HG02885 (cell line): ENCODE results near the gene PICALM.
"Not testable (repeated sequence)": the region's sequence is repeated elsewhere in the genome, so short reads cannot be mapped to it uniquely, and the experiment has no call there.

Experiments
- ATAC-seq: cut with Tn5 transposase; IDR thresholded peaks from one replicate; pipeline ENCODE4 v1.9.1; 2021; ENCODE audit warnings: mild to moderate bottlenecking; ENCODE audit not compliant: unreplicated experiment, poor library complexity

The PICALM gene

DNA sequence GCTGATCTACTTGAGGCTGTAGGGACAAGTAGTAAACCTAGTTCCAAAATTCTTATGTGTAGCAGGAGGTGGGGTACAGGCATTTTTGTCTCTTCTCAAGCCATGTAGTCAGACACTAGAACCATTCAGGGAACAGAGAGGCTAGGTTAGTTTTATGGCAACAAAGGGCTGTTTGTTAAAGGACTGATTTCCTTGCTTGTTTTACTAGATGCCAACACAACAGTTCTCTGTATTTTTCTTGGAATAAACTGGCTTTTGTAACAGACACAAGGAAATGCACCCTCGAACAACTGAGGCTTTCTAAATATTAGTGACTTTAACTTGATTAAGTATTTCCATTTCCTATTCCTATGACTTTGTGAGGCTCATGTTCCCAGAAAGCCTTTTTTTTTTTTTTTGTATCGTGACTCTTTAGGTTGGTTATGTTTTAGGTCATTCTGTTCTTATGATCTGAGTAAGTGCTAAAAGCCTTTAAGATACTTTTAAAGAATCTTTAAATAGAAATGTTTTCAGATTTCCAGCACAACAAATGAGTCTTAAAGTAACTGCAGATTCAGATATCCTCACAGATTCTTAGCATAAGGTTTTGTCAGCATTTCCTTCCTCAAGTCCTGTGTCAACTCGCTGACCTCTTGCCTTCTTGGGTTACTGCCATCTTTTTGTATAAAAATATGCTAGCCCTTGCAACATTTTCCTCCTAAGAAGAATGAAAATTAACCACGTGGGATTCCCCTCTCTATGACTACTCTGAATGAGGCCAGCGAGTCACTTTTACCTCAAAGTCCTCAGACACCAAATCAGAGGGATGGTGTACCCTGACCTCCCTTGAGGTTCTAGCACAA lies 121.2 kb downstream of the PICALM start:
- ATAC-seq: peak; percentile 53

- ATAC-seq: no peak
Measured at GRCh38 chr11:85946221-85946620, 122.7 kb downstream of the PICALM start.

DNA sequence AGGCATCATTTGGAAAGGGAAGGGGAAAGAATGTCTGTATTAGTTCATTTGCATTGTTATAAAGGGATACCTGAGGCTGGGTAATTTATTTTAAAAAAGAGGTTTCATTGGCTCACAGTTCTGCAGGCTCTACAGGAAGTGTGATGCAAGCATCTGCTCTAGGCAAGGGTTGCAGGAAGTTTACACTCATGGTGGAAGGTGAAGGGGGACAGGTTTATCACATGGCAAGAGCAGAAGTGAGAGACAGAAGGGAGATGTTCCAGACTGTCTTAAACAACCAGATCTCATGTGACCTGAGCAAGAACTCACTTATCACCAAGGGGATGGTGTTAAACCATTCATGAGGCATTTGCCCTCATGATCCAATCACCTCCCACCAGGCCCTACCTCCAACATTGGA lies 123.1 kb downstream of the PICALM start:
- no peak for ATAC-seq

DNA sequence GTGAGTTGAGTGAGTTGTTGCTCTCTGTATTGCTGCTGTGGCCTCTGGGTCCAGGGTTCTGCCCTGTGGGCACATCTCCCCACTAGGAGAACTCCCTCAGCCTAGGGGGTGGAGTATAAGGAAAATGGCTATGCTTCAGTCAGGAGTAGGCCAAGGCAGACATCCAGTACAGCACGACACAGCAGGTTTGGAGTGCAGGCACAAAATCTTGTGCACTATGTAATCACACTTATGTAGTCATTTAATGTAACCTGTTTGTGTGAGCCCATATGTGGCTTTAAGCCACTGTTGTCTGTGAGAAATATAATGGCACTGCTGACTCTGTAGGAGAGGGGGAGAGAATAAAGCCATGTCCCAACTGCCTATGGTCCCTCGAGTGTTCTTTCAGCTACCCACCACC lies 123.6 kb downstream of the PICALM start:
- no peak for ATAC-seq

GRCh38 chr11:85941380-85941973 lies 127.4 kb downstream of the PICALM start:
- peak; percentile 68 for ATAC-seq

- ATAC-seq: no peak
Measured at GRCh38 chr11:85939099-85940015, 129.5 kb downstream of the PICALM start.

DNA sequence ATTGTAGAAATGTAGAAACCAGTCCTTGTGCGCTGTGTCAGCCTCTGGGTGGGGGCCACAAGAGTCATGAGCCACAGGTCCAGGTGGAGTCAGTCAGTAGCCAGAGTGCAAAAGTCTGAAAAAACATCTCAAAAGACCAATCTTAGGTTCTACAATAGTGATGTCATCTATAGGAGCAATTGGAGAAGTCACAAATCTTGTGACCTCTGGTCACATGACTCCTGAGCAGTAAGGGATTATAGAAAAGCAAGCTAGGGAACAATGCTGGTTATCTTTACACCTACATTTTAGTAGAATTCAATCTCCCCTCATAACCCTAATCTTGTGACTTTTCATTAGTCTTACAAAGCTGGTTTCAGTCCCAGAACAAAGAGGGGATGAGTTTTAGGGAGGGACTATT lies 131.0 kb downstream of the PICALM start:
- no peak for ATAC-seq

DNA sequence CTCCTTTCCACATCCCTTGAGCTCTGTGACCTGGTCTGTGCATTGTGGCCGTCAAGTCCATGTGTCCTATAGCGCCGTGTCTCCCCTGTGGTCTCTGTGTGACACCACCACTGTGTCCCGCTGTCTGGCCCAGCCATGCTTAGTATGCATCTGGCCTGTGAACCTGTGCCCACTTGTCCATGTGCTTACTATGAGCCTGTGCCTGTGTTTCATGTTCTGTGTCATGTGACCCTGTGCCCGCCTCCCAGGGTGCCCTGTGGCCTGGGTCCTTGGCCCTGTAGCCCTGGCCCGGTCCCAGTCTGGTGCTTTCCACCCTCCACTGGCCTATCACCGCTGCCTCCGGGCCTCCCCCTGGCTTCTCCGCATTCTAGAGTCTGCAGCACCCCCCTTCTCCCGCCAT lies 133.1 kb downstream of the PICALM start:
- no peak for ATAC-seq

GRCh38 chr11:85934596-85935169 lies 134.2 kb downstream of the PICALM start:
- no peak for ATAC-seq

GRCh38 chr11:85930879-85931366 lies 138.0 kb downstream of the PICALM start:
- no peak for ATAC-seq

GRCh38 chr11:85926653-85927214 lies 142.2 kb downstream of the PICALM start:
- ATAC-seq: not testable (repeated sequence)

GRCh38 chr11:85923455-85923854 lies 145.4 kb downstream of the PICALM start:
- ATAC-seq: no peak

GRCh38 chr11:85922367-85922766 lies 146.5 kb downstream of the PICALM start:
- peak; percentile 62 for ATAC-seq

- ATAC-seq: no peak
Measured at GRCh38 chr11:85918910-85919794, 149.7 kb downstream of the PICALM start.

- ATAC-seq: no peak
Measured at GRCh38 chr11:85914425-85914824, 154.5 kb downstream of the PICALM start.

GRCh38 chr11:85913513-85913912 lies 155.4 kb downstream of the PICALM start:
- no peak for ATAC-seq

DNA sequence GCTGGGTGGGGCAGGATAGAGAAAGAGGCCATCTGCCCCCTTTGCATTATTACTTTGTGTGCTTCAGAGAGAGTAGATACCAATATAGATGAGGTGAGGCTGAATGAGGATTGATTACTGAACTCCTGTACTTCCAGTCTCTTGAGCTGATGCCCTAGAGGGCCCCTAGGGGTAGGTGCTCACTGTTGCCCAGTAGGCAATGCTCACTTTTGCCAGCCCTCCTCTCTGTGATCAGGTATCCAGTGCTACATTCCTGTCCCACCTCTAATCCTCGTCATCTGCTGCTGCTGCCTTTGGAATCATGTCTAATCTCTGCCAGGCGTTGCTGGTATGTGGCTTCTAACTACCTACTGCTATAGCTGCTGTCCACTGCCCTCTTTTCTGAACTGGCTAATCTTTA lies 156.5 kb downstream of the PICALM start:
- no peak for ATAC-seq
